Ovary (tissue), 3 donors: ENCODE results near the gene PHKA1.

Source experiments
- CTCF ChIP-seq, 3 donors: fragments of 450-650 bp in 2 of 3; fragments of 200-600 bp in 1 of 3; IDR thresholded peaks; one replicate each; pipeline versions ENCODE4 v1.5.1 to v1.8.0; 2016 to 2022; ENCODE audit warnings: antibody characterized with exemption in 3 of 3, mild to moderate bottlenecking in 1 of 3
- POLR2A ChIP-seq: fragments of 450-650 bp; IDR thresholded peaks from one replicate; pipeline ENCODE4 v1.6.1; 2017; ENCODE audit warnings: antibody characterized with exemption, mild to moderate bottlenecking, moderate library complexity
- donor health status: DM: no; HTN: no; CAD: no.

GRCh38 chrX:72635930-72636329 is 78.2 kb downstream of the PHKA1 start:
- no peak for TF ChIP-seq CTCF (IDR thresholded peaks at IDR 0.05)
- no peak for TF ChIP-seq POLR2A
